ENCODE data around the gene MAP7D2.

Gene MAP7D2

DNA sequence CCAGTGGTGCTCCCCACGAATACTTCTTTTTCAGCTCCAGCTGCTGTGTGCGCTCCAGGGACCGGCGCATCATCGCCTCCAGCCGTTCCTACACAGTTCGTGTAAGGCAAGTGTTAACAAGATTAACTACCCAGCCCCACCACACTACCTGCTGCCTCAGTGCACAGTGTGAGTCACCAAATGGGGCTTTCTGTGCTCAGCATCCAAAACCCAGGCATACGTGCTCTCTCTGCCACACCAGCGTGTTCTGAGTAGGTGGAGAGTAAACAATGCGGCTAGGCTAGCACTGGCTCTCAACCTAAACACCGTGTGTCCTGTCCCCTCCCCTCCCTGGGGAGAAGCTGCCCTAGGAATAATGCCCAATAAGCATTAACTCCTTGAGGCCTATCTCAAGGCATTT, 60.0 kb downstream of the MAP7D2 start (continued):
- TF ChIP-seq, protein P1, sequence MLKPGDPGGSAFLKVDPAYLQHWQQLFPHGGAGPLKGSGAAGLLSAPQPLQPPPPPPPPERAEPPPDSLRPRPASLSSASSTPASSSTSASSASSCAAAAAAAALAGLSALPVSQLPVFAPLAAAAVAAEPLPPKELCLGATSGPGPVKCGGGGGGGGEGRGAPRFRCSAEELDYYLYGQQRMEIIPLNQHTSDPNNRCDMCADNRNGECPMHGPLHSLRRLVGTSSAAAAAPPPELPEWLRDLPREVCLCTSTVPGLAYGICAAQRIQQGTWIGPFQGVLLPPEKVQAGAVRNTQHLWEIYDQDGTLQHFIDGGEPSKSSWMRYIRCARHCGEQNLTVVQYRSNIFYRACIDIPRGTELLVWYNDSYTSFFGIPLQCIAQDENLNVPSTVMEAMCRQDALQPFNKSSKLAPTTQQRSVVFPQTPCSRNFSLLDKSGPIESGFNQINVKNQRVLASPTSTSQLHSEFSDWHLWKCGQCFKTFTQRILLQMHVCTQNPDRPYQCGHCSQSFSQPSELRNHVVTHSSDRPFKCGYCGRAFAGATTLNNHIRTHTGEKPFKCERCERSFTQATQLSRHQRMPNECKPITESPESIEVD (tag by site-specific recombination; IDR thresholded peaks at IDR 0.05): no peak
- TF ChIP-seq ZNF747 (tag by site-specific recombination; IDR thresholded peaks at IDR 0.05) (no peak), ZNF311 (tag by site-specific recombination; IDR thresholded peaks at IDR 0.05; ENCODE audit: borderline replicate concordance) (no peak), ZNF701 (tag by site-specific recombination; IDR thresholded peaks at IDR 0.05) (no peak), ZNF596 (tag by site-specific recombination; IDR thresholded peaks at IDR 0.05) (no peak), ZNF223 (tag by site-specific recombination; IDR thresholded peaks at IDR 0.05) (no peak), ZNF629 (tag by site-specific recombination; IDR thresholded peaks at IDR 0.05) (0 out of 2 replicates have a peak, but pooled peaks have one; percentile 25), ZNF24 (tag by site-specific recombination; IDR thresholded peaks at IDR 0.05) (no peak), ZNF19 (tag by site-specific recombination; IDR thresholded peaks at IDR 0.05; ENCODE audit: low read depth) (no peak), ZFHX2 (tag by site-specific recombination; conservative IDR thresholded peaks at IDR 0.05) (peak; percentile 58), ZNF600 (tag by site-specific recombination; IDR thresholded peaks at IDR 0.05) (peak; percentile 72), ZNF561 (tag by site-specific recombination; IDR thresholded peaks at IDR 0.05; ENCODE audit: borderline replicate concordance) (no peak), ZIC2 (tag by site-specific recombination; IDR thresholded peaks at IDR 0.05) (peak; percentile 82), ZNF350 (tag by site-specific recombination; IDR thresholded peaks at IDR 0.05) (no peak), ZNF626 (tag by site-specific recombination; IDR thresholded peaks at IDR 0.05) (no peak), ZBTB21 (tag by site-specific recombination; IDR thresholded peaks at IDR 0.05) (no peak)
- TF ChIP-seq, protein P2, sequence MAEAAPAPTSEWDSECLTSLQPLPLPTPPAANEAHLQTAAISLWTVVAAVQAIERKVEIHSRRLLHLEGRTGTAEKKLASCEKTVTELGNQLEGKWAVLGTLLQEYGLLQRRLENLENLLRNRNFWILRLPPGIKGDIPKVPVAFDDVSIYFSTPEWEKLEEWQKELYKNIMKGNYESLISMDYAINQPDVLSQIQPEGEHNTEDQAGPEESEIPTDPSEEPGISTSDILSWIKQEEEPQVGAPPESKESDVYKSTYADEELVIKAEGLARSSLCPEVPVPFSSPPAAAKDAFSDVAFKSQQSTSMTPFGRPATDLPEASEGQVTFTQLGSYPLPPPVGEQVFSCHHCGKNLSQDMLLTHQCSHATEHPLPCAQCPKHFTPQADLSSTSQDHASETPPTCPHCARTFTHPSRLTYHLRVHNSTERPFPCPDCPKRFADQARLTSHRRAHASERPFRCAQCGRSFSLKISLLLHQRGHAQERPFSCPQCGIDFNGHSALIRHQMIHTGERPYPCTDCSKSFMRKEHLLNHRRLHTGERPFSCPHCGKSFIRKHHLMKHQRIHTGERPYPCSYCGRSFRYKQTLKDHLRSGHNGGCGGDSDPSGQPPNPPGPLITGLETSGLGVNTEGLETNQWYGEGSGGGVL (tag by site-specific recombination; IDR thresholded peaks at IDR 0.05): no peak
- TF ChIP-seq, protein P3, sequence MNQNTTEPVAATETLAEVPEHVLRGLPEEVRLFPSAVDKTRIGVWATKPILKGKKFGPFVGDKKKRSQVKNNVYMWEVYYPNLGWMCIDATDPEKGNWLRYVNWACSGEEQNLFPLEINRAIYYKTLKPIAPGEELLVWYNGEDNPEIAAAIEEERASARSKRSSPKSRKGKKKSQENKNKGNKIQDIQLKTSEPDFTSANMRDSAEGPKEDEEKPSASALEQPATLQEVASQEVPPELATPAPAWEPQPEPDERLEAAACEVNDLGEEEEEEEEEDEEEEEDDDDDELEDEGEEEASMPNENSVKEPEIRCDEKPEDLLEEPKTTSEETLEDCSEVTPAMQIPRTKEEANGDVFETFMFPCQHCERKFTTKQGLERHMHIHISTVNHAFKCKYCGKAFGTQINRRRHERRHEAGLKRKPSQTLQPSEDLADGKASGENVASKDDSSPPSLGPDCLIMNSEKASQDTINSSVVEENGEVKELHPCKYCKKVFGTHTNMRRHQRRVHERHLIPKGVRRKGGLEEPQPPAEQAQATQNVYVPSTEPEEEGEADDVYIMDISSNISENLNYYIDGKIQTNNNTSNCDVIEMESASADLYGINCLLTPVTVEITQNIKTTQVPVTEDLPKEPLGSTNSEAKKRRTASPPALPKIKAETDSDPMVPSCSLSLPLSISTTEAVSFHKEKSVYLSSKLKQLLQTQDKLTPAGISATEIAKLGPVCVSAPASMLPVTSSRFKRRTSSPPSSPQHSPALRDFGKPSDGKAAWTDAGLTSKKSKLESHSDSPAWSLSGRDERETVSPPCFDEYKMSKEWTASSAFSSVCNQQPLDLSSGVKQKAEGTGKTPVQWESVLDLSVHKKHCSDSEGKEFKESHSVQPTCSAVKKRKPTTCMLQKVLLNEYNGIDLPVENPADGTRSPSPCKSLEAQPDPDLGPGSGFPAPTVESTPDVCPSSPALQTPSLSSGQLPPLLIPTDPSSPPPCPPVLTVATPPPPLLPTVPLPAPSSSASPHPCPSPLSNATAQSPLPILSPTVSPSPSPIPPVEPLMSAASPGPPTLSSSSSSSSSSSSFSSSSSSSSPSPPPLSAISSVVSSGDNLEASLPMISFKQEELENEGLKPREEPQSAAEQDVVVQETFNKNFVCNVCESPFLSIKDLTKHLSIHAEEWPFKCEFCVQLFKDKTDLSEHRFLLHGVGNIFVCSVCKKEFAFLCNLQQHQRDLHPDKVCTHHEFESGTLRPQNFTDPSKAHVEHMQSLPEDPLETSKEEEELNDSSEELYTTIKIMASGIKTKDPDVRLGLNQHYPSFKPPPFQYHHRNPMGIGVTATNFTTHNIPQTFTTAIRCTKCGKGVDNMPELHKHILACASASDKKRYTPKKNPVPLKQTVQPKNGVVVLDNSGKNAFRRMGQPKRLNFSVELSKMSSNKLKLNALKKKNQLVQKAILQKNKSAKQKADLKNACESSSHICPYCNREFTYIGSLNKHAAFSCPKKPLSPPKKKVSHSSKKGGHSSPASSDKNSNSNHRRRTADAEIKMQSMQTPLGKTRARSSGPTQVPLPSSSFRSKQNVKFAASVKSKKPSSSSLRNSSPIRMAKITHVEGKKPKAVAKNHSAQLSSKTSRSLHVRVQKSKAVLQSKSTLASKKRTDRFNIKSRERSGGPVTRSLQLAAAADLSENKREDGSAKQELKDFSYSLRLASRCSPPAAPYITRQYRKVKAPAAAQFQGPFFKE (tag by site-specific recombination; IDR thresholded peaks at IDR 0.05; ENCODE audit: borderline replicate concordance): no peak
- TF ChIP-seq, protein P4, sequence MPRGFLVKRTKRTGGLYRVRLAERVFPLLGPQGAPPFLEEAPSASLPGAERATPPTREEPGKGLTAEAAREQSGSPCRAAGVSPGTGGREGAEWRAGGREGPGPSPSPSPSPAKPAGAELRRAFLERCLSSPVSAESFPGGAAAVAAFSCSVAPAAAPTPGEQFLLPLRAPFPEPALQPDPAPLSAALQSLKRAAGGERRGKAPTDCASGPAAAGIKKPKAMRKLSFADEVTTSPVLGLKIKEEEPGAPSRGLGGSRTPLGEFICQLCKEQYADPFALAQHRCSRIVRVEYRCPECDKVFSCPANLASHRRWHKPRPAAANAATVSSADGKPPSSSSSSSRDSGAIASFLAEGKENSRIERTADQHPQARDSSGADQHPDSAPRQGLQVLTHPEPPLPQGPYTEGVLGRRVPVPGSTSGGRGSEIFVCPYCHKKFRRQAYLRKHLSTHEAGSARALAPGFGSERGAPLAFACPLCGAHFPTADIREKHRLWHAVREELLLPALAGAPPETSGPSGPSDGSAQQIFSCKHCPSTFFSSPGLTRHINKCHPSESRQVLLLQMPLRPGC (tag by site-specific recombination; IDR thresholded peaks at IDR 0.05): no peak
- TF ChIP-seq, protein P5, sequence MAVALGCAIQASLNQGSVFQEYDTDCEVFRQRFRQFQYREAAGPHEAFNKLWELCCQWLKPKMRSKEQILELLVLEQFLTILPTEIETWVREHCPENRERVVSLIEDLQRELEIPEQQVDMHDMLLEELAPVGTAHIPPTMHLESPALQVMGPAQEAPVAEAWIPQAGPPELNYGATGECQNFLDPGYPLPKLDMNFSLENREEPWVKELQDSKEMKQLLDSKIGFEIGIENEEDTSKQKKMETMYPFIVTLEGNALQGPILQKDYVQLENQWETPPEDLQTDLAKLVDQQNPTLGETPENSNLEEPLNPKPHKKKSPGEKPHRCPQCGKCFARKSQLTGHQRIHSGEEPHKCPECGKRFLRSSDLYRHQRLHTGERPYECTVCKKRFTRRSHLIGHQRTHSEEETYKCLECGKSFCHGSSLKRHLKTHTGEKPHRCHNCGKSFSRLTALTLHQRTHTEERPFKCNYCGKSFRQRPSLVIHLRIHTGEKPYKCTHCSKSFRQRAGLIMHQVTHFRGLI (tag by site-specific recombination; IDR thresholded peaks at IDR 0.05): no peak
- TF ChIP-seq, protein P6, sequence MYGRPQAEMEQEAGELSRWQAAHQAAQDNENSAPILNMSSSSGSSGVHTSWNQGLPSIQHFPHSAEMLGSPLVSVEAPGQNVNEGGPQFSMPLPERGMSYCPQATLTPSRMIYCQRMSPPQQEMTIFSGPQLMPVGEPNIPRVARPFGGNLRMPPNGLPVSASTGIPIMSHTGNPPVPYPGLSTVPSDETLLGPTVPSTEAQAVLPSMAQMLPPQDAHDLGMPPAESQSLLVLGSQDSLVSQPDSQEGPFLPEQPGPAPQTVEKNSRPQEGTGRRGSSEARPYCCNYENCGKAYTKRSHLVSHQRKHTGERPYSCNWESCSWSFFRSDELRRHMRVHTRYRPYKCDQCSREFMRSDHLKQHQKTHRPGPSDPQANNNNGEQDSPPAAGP (tag by site-specific recombination; IDR thresholded peaks at IDR 0.05): no peak
- TF ChIP-seq, protein P7, sequence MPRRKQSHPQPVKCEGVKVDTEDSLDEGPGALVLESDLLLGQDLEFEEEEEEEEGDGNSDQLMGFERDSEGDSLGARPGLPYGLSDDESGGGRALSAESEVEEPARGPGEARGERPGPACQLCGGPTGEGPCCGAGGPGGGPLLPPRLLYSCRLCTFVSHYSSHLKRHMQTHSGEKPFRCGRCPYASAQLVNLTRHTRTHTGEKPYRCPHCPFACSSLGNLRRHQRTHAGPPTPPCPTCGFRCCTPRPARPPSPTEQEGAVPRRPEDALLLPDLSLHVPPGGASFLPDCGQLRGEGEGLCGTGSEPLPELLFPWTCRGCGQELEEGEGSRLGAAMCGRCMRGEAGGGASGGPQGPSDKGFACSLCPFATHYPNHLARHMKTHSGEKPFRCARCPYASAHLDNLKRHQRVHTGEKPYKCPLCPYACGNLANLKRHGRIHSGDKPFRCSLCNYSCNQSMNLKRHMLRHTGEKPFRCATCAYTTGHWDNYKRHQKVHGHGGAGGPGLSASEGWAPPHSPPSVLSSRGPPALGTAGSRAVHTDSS (tag by site-specific recombination; IDR thresholded peaks at IDR 0.05): no peak
- TF ChIP-seq, protein P8, sequence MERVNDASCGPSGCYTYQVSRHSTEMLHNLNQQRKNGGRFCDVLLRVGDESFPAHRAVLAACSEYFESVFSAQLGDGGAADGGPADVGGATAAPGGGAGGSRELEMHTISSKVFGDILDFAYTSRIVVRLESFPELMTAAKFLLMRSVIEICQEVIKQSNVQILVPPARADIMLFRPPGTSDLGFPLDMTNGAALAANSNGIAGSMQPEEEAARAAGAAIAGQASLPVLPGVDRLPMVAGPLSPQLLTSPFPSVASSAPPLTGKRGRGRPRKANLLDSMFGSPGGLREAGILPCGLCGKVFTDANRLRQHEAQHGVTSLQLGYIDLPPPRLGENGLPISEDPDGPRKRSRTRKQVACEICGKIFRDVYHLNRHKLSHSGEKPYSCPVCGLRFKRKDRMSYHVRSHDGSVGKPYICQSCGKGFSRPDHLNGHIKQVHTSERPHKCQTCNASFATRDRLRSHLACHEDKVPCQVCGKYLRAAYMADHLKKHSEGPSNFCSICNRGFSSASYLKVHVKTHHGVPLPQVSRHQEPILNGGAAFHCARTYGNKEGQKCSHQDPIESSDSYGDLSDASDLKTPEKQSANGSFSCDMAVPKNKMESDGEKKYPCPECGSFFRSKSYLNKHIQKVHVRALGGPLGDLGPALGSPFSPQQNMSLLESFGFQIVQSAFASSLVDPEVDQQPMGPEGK (tag by site-specific recombination; IDR thresholded peaks at IDR 0.05): 0 out of 2 replicates have a peak, but pooled peaks have one; percentile 24
